ENCODE data around the gene CALN1.

The CALN1 gene

DNA sequence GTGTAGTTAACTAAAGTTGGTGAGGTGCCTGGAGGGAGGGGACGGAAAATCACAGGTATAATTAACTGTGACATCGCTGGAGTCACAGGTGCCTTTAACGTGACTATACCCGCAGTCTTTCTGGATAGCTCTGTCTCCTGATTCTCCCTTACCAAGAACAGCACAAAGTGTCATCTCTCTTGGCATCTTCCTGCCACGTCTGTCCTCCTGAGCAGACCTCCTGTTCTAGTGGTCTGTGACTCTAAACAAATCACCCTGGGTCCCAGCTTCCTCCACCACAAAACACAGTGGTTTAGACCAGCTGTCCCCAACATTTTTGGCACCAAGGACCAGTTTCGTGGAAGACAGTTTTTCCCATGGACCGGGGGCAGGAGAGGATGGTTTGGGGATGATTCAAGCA, 90.5 kb downstream of the CALN1 start:
- DNase-seq: no peak

DNA sequence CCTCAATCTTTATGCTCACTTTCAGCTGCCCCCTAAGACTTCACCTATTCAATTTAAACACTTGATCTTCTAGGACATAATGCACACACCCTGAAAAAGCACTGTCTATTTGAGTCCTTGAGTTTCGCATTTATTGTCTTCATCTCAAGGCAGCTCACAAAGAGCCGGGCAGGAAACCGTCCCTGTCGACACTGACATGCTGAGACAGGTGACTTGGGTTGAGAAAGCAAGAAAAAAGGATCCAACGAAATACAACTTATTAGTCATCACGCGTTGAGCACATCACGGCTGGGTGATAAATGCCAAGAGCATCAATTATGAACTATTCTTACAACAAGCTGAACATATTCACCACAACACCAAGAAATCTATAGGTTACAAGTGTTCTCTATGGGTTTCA, 91.1 kb downstream of the CALN1 start:
- DNase-seq: no peak

DNA sequence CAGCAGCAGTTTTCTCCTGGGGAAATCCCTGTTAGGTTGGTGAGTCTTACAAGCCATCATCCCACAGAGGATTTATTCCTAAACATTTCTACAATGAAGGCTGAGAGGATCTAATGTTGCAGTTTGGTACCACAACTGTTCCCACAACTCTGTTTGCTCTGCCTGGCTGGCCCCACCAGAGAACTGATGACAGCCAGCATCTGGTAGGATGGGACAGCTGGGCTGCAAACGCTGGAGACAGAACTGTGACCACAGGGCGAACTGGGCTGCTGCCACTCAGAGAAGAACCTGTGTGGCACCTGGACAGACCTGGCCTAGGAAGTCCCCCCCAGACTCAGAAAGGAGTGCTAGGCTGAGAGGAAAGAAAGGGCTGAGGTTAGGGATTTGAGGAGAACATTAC, 94.8 kb downstream of the CALN1 start:
- DNase-seq: no peak

DNA sequence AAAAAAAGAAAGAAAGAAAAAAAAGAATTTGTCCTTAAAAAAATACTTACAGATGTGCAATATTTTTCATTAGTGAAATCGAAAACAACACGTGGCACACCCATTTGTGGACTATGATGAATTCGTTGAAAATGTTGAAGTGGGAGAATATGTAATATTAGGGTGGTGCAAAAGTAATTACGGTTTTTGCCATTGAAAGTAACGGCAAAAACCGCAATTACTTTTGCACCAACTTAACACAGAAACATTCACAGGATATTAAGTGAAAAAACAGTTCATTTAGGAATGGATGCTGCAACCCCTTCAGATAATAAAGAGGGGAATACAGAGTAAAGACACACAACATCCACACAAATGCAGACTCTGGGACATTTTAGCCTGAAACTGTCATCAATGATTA, 96.0 kb downstream of the CALN1 start:
- DNase-seq: no peak

DNA sequence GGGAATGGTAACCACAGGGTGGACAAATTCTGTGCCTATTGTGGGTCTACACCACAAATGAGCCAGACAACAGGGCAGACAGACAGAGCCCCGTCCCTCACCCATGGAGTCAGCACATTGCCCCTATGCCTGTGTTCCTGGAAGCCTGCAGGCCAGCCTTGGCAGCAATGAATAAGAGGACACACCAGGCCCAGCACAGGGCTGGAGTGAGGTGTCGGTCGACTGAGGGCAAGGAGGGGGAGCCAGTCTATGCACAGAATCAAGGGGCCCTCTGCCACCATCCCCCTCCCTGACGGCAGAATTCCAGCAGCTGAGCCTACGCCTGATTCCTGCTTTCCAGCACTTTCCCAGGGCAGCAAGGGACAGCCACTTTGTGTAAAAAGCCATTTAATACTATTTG, 98.2 kb downstream of the CALN1 start:
- DNase-seq: no peak

DNA sequence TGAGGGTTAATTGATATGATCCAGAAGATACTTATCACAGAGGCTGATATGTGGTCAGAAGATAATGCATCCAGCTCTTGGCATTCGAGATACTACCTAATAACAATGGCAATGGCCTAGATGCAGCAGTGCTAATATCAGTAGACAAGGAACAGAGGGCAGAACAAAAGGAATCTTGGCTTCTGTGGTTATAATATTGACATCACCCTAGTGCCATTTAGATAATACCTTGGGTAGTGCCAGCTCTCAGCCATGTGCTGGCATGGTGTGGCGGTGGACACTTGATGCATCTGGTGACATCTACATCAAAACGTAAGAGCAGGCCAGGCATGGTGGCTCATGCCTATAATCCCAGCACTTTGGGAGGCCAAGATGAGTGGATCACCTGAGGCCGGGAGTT, 101.8 kb downstream of the CALN1 start:
- DNase-seq: no peak

DNA sequence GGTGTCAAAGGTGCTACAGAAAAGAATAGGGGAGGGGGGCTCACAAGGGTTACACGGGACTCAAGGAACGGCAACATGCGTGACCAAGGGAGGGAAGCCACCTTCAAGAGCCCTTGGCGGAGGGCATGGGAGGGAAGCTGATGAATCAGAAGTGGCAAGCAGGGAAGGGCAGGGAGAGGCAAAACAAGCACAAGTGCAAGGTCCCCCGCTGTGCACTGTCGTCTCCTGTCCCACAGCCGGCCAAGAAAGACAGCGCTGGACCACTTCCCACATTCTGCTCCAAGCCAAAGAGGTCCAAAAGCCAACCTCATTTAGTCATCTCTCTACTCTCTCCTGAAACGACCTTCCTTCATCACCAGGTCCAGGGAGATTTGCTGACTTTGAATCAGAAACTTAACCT, 102.7 kb downstream of the CALN1 start:
- no peak for DNase-seq

DNA sequence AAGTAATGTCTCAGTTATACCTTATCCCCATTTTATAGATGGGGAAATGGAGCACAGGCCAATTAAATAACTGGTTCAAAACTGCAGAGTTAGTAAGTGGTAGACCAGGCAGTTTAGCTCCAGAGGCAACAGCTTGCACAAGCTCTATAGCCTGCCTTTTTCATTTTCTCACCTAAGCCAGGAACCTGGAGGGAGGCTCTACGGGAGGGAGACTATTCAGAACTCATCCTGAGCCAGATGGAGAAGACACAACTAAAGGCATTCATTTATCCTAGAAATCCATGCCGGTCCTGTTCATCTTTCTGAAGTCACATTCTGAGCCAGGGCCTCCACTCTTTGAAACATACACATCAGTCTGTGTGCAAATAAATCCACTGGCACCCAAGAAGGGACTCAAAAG, 103.2 kb downstream of the CALN1 start:
- no peak for DNase-seq

DNA sequence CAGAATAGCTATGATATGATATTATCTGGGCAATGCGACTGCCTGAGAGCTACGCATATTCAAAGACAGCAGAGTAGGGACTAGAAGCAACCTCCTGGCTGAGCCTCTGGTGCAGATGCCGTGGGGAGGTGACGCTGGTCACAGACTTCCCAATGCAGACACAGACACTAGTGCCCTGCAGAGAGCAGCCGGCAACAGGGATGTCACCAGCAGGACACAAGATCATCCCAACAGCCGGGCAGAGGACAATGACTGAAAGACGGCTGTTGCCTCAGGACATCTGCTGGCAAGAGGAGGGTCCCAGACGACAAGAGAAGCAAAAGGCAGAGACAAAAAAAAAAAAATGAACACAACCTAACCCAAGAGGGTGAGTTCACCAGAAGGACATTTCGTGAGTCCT, 104.6 kb downstream of the CALN1 start:
- no peak for DNase-seq

DNA sequence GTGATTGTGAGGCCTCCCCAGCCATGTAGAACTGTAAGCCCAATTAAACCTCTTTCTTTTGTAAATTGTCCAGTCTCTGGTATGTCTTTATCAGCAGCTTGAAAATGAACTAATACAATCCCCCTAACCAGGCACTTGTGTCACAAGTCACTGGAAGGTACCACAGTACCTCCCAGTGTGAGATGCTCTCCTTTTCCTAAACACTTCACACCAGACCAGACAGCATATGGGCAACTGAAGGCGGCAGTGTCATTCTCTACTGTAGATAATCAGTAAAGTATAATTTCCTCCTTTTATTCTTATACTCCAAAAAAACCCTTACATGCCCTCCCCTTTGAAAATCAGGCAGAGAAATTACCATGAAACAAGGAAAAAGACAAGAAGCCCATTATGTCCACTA, 113.2 kb downstream of the CALN1 start:
- no peak for DNase-seq

DNA sequence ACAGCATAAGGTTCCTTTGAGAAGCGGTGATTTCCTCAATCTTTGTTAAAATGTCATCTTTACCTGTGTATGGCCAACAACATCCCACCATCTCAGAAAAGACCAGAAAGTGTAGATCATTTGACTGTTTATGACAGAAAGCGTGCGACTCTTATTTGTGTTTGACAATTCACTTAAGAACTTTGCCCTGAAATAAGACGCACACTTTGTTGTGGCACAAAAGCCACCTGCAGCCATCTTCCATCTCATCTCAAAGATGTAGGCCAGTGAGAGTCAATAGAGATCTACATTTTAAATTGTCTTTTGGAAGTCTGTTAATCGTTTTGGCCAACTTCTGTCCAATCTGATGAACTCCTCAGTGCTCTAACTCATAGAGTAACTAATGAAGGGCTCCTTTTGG, 114.0 kb downstream of the CALN1 start:
- DNase-seq: no peak

DNA sequence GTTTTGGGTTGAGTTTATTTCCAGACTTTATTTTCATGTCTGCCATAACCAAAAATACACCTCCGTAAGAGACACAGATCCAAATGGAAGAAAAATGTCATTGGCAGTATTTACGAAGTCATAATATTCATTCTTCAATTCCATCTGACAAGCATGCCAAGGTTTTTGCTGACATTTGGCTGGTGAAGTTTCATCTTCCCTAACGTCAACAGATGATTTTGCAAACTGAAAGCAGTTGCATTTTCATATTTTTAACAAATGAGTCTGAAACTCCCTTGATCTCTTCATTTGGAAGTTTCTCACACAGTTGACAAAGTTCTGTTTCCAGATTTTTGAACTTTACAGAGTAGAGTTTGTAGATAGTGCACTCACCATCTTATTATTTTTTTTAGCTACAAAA, 114.5 kb downstream of the CALN1 start:
- no peak for DNase-seq

DNA sequence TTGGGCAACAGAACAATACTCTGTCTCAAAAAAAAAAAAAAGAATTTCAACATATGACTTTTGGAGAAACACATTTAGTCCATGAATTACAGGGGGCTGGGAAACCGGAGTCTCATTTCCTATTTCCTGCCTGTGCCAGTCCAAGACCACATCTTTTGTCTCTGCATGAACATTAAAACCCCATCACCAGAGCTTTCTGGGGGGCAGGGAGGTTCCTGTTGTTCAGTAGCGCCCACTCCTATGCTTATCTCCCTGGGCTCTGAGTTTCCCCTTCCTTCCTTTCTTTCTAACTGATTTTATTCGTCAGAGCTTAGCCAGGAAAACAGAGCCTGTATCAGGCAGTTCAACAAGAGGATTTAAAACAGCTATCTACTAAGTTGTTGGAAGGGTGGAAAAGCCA, 119.3 kb downstream of the CALN1 start:
- no peak for DNase-seq

DNA sequence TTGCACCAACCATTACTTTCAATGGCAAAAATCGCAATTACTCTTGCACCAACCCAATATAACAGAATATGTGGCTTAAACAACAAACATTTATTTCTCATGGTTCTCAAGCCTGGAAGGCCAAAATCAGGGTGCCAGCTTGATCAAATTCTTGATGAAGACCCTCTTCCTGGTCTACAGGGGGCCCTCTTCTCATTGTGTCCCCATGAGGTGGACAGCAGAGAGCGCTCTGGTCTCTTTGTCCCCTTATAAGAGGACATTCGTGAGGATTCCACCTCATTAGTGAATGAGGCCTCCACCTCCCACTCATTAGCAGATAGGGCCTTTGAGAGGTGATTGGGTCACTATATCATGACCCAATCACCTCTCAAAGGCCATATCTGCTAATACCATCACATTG, 120.0 kb downstream of the CALN1 start:
- no peak for DNase-seq

DNA sequence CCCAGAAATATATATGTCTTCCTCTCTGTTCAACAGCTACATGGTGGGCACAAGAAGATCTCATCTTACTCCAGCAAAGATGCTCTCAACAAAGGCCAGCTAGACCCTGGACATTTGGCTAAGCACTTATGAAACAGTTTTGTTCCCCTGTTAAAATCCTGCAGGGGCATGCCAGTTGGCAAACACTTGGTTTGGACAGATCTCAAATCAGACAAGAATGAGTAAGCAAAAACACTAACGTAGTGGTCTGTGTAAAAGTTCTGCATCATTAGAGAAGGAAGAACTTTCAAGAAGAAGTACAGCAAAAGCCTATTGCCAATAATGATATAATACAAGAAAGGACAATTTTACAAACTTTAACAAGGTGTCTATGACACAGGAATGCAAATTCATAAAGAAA, 125.6 kb downstream of the CALN1 start:
- no peak for DNase-seq

DNA sequence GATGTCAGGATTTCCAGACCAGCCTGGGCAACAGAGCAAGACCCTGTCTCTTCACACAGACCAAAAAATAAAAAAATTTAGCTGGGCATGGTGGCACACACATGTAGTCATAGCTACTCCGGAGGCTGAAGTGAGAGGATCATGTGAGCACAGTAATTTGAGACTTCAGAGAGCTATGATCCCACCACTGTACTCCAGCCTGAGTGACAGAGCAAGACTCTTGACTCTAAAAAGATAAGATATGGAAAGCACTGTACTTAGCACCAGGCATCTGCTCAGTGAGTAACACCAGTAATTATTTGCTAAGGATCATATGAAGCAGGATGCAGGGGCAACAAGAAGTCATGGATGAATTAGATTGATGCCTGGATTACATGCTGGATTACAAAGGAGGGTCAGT, 128.8 kb downstream of the CALN1 start:
- peak; percentile 66 for DNase-seq

DNA sequence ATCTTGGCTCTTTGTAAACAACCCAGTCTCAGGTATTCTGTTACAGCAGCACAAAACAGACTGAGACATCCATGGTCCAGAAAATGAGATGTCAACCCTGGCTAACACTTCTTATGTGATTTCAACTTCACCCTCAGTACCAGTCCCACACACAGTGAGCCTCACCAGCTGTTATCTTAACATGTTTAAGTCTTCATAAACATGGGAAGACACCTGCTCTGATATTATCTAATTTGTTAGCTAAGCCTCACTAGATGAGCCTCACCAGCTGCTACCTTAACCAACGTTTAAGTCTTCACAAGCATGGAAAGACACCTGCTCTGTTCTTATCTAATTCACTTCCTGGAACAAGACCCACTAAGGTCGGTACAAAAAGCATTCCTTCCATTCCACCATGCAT, 130.8 kb downstream of the CALN1 start:
- DNase-seq: peak; percentile 40

DNA sequence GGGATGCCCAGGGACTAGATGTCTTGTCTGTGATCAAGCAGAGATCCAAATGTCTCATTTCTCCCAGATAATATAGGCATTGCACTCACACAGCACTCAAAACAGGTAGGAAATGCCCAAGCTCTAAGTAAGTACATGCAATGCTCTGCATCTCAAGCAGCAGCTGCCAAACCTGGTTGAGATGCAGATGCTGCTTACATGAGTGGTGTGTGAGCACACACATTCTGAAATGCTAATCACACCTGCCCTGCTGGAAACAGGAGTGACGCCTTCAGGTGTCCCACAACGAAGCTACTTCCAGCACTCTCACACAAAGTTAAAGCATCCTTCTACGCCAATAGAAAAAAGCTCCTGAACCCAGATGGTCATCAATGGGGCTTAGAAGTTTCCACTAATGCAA, 132.9 kb downstream of the CALN1 start:
- DNase-seq: no peak

DNA sequence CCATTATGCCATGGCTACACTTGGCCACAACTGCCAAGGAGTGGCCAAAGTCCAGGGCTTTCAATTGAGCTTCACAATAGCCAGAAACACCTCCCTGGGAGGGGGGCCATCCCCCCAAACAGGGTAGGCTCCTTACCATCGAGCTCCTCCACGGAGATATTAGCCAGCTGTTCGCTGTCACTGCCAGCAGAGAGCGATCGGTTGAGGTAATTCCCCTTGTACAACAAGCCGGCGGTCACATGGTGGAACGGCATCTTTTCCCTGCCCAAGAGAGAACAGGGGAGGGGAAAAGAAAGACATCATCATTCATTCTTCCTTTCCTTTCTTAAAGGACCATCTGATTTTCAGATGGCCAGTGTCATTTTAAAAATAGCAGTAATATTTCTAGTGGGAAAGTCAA, 133.6 kb downstream of the CALN1 start:
- DNase-seq: peak; percentile 74

DNA sequence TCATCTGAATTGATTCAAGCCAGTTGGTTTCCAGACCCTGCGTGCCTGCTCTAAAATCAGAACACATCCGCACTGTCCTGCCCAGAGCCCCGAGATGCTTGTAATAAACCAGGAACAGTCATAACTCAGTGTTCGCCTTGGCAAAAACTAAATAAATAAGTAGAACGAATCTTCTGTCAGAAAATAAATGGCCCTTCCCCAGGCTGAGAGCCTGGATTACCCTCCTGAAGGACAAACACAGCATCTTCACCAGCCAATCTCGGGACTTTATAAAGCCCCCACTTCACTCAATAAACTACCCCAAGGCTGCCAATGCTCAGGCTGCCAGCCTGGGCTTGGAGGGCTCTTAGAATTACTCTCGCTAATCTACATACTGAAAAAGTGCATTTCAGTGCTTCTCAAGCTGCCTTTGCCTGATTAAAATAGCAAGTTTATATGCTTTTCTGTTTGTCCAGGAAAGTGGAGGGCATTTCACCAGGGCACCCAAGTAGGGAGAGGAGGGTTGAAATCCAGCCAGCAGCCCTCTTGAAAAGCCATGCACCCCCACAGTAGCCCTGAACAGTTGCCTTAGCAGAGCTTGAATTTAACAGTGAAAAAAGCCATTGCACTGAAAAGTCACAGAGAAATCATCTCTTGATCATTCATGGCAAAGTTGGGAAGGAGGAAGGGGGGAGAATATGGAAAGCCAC, 136.6 kb downstream of the CALN1 start:
- no peak for DNase-seq

DNA sequence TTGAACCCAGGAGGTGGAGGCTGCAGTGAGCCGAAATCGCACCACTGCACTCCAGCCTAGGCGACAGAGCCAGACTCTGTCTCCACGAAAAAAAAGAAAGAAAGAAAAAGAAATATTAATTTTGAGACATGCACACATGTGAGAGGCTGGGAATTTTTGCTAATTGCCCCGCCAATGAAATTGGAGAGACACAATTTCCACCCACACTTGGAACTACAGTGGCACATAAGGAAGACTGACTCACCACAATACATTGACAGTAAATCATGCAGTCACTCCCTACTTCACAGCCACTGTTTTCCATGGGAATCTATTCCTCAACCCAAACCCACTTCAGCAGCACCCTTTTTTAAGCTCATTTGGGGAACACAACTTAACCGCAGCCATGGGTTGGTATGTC, 139.7 kb downstream of the CALN1 start:
- no peak for DNase-seq

DNA sequence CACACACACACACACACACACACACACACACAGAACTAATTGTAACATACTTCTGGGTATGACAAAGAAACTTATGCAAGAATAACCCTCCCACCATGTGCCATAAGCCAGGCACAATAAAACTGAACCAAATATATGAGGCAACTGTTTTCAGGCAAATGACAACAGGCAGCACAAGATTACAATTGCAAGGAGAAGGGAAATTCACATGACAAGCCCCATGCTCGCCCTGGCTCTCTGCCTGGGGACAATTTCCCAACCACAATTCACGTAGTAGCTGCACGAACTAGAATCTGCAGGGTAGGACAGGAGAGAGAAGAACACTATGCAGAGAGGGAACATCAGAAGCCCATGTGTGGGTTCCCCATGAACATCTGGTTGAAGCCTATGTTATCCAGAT, 143.3 kb downstream of the CALN1 start:
- DNase-seq: no peak

DNA sequence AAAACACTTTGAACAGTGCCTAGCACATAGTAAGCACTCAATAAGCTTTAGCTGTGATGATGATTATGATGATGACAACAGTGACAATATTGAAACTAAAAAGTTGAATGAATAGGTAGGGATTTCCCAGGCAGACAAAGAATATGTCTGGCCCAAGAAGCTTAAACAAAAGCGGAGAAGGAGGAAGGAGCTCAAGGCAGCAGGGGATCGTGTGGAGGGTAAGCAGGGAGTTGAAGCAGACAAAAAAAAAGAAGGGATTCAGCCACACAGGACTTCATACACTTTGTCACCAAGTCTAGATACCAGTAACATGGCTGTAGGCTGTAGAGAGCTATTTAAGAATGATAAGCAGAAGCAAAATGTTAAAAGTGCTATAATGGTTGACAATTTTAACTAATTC, 144.0 kb downstream of the CALN1 start:
- DNase-seq: no peak

DNA sequence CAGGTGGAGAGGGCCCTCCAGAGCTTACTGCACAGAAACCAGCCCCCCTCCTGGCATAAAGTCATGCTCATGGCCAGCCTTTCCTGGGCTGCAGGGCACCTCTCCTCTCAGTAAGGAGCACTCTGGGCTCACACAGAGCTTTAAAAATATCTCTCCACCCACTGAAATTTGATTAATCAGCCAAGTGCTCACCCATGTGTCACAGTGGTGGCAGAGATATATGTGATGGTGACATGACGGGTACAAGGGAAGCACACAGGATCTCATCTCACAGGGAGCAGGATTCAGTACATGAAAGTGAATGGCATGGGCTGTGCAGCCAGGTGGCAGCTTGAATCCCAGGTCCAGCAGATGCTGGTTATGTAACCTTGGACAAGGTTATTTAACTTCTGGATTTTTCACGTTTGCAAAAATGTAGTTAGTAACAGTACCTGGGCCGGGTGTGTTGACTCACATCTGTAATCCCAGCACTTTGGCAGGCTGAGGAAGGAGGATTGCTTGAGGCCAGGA, 144.8 kb downstream of the CALN1 start:
- no peak for DNase-seq

DNA sequence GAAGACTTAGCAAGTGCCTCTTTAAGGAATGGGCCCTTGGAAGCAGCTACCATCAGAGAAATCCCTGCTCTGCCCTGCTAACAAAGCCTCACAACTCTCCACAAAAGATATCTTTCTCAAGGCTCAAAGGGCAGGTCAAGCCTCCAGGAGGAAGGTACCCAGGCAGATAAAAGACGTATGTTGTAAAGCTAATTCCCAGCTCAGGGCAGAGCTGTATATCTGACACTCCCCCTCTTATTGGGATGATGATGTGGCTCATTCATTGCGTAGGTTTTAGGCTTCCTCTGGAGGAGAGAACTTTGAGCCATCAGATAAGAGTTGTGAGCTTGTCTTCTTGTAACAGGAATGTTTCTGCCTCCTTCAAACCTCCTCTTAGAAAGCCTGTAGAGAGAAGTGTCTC, 145.4 kb downstream of the CALN1 start:
- no peak for DNase-seq

Data from NCI-H69 (cell line).